Keratinocyte (primary cell): Measurements from ENCODE around the gene SSTR3. TPM values are rescaled to one million over a fixed set of nuclear protein-coding genes. Genes with fewer than 3 reads are reported as not detected.

Experiments
- DNase-seq: peaks from one replicate; pipeline ENCODE4 v3.0.0-alpha.2; 2011; ENCODE audit warnings: low read depth, missing footprints, low spot score
- FAIRE-seq: peaks from 2 replicates; lab custom pipeline; 2011; peaks lifted over from hg19 to GRCh38; lab: Jason Lieb, UNC
- H2AFZ ChIP-seq: 2 replicates; pipeline ENCODE4 v1.6.0; 2012; ENCODE audit warnings: low read length, control low read depth, inconsistent platforms; ENCODE audit not compliant: control insufficient read depth
- H3K27ac ChIP-seq: 2 replicates; pipeline ENCODE4 v1.5.1; 2011; ENCODE audit warnings: low read length; ENCODE audit not compliant: control insufficient read depth, insufficient read depth
- H3K27me3 ChIP-seq: 3 replicates; pipeline ENCODE4 v1.6.0; 2011; ENCODE audit warnings: low read length; ENCODE audit not compliant: control insufficient read depth, insufficient read depth; ENCODE audit errors: extremely low read depth
- H3K36me3 ChIP-seq, 2 experiments: 2 replicates in 1 of 2; 3 replicates in 1 of 2; pipeline ENCODE4 v1.5.1; 2011; ENCODE audit warnings: low read length in 2 of 2, mild to moderate bottlenecking in 1 of 2; ENCODE audit not compliant: control insufficient read depth in 2 of 2, insufficient read depth in 2 of 2; ENCODE audit errors: extremely low read depth in 1 of 2
- H3K4me1 ChIP-seq: 3 replicates; pipeline ENCODE4 v1.5.1; 2011; ENCODE audit warnings: low read length; ENCODE audit not compliant: control insufficient read depth, insufficient read depth; ENCODE audit errors: extremely low read depth
- H3K4me2 ChIP-seq: 3 replicates; pipeline ENCODE4 v1.6.0; 2011; ENCODE audit warnings: low read depth, low read length; ENCODE audit not compliant: control insufficient read depth, insufficient read depth; ENCODE audit errors: extremely low read depth
- H3K4me3 ChIP-seq, 3 experiments: fragments of 200-600 bp in 1 of 3; sonication (generic) in 1 of 3; 2 replicates in 2 of 3; 3 replicates in 1 of 3; pipeline ENCODE4 v1.5.1; 2011 to 2016; ENCODE audit warnings: low read length in 3 of 3, mild to moderate bottlenecking in 3 of 3, control low read depth in 2 of 3, inconsistent platforms in 1 of 3, low read depth in 1 of 3, mixed read lengths in 1 of 3, mixed run types in 1 of 3, moderate library complexity in 1 of 3; ENCODE audit not compliant: control insufficient read depth in 2 of 3, insufficient read depth in 2 of 3; ENCODE audit errors: extremely low read depth in 1 of 3
- H3K79me2 ChIP-seq: 2 replicates; pipeline ENCODE4 v1.6.0; 2012; ENCODE audit warnings: low read length; ENCODE audit not compliant: control insufficient read depth, insufficient read depth
- H3K9ac ChIP-seq: 3 replicates; pipeline ENCODE4 v1.6.0; 2011; ENCODE audit warnings: low read length; ENCODE audit not compliant: control insufficient read depth, insufficient read depth; ENCODE audit errors: extremely low read depth
- H3K9me1 ChIP-seq: 3 replicates; pipeline ENCODE4 v1.6.0; 2011; ENCODE audit warnings: low read length; ENCODE audit not compliant: control insufficient read depth, insufficient read depth; ENCODE audit errors: extremely low read depth
- H3K9me3 ChIP-seq: 2 replicates; pipeline ENCODE4 v1.5.1; 2012; ENCODE audit warnings: low read depth, low read length; ENCODE audit not compliant: control insufficient read depth
- H4K20me1 ChIP-seq: 3 replicates; pipeline ENCODE4 v1.6.0; 2011; ENCODE audit warnings: low read length; ENCODE audit not compliant: control insufficient read depth, insufficient read depth; ENCODE audit errors: extremely low read depth
- CTCF ChIP-seq, 3 experiments: IDR thresholded peaks in 1 of 3; conservative IDR thresholded peaks in 1 of 3; optimal IDR thresholded peaks in 1 of 3; 2 replicates in 2 of 3; 3 replicates in 1 of 3; pipeline versions ENCODE3 to v1.5.1; 2011; ENCODE audit warnings: low read length in 3 of 3, mild to moderate bottlenecking in 3 of 3, moderate library complexity in 2 of 3, control low read depth in 1 of 3, inconsistent platforms in 1 of 3; ENCODE audit not compliant: insufficient read depth in 2 of 3; ENCODE audit errors: extremely low read depth in 1 of 3
- EZH2 ChIP-seq: IDR thresholded peaks from one replicate; pipeline ENCODE4 v1.6.1; 2012; ENCODE audit warnings: inconsistent platforms, mild to moderate bottlenecking, low read length, moderate library complexity
- dilution Hi-C: fragments of 300-500 bp; cut with MboI; formaldehyde crosslinking; loops from one replicate; pipeline ENCODE4 v1.7.0; 2020; ENCODE audit warnings: low sequenced_read_pairs; ENCODE audit not compliant: extremely low pct_ligation_motif_present
- polyA plus RNA-seq, 5 experiments: library from polyadenylated mRNA; depleted of rRNA in 3 of 5; stranded (reverse) in 3 of 5; stranded (forward) in 1 of 5; unstranded in 1 of 5; fragments of >200 nt; gene quantifications; 1 replicate in 1 of 5; 2 replicates in 3 of 5; 3 replicates in 1 of 5; pipeline versions ENCODE4 v1.2.1 to v1.2.3, GENCODE V29; 2011 to 2012; ENCODE audit warnings: missing spikeins in 2 of 5, low read depth in 1 of 5, low replicate concordance in 1 of 5

Gene SSTR3
- polyA plus RNA-seq, 1 donor (not counting 4 experiments of a cell fraction or from before 2014, with no cell fraction given): not detected

- Histone ChIP-seq H3K9me1 (no peaks in the 10 kb centered on the region), H3K27me3 (no peaks in the 10 kb centered on the region), H3K36me3 (no peaks in the 10 kb centered on the region), H2AFZ (no peak overlapping the region), H3K9me3 (no peaks in the 10 kb centered on the region), H4K20me1 (no peaks in the 10 kb centered on the region), H3K9ac (no peak overlapping the region), H3K79me2 (no peaks in the 10 kb centered on the region), H3K27ac (no peak overlapping the region), H3K4me1 (peaks cover 6% of the 10 kb centered on the region), H3K4me3 (no peak overlapping the region), H3K4me2 (no peak overlapping the region)
- TF ChIP-seq CTCF (optimal IDR thresholded peaks at IDR 0.05 in 1 of 3, IDR thresholded peaks at IDR 0.05 in 1 of 3, conservative IDR thresholded peaks at IDR 0.05 in 1 of 3; ENCODE audit: extremely low read depth in 1 of 3, insufficient read depth in 2 of 3, low read length in 3 of 3) (no peak), EZH2 (no peak)
- FAIRE-seq (no peak), DNase-seq (no peak)
- dilution Hi-C loops: no loop called here
Observed at GRCh38 chr22:37204045-37204655, 8.1 kb downstream of the SSTR3 start.

DNA sequence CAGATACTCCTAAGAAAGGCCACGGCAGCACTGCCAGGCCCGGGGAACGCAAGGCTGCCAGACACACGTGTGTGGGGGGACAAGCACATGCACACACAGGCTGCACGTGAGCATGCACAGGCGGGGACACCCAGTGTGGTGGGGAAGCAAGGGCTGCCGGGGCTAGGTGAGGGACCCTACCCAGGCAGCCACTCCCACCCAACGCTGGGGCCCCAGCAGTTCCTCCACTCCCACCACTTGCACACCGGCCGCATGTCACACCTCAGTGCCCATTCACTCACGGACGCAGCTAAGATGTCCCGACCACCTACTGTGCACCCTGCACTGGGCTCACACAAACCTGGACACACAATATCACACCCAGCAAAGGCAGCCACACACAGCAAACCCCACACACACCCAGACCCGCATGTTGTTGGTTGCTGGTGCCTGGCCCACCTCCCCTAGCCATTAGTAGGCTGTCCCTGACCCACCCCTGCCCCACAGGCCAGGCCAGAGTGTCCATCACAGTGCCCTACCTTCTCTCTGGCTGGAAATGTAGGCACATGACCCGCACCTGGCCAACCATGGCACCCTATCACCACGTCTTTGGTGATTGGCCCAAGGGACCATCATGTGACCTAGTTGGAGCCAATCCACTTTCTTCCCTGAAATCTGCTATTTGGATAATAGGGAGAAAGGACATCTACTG lies 8.8 kb downstream of the SSTR3 start:
- TF ChIP-seq CTCF (optimal IDR thresholded peaks at IDR 0.05 in 1 of 3, IDR thresholded peaks at IDR 0.05 in 1 of 3, conservative IDR thresholded peaks at IDR 0.05 in 1 of 3; ENCODE audit: extremely low read depth in 1 of 3, insufficient read depth in 2 of 3, low read length in 3 of 3): no peak
- TF ChIP-seq EZH2: no peak
- Histone ChIP-seq H3K36me3 (no peaks in the 10 kb centered on the region), H3K9me3 (no peaks in the 10 kb centered on the region), H3K27me3 (no peaks in the 10 kb centered on the region), H3K4me2 (no peak overlapping the region), H3K4me3 (no peak overlapping the region), H3K9me1 (no peaks in the 10 kb centered on the region), H2AFZ (no peak overlapping the region), H3K27ac (no peak overlapping the region), H4K20me1 (no peaks in the 10 kb centered on the region), H3K4me1 (peaks cover 9% of the 10 kb centered on the region), H3K9ac (no peak overlapping the region), H3K79me2 (no peaks in the 10 kb centered on the region)
- FAIRE-seq (no peak), DNase-seq (no peak)
- dilution Hi-C loops: no loop called here
